ENCODE measurements around the gene RPP25L.
A peak's percentile ranks its signal among the peaks of the same experiment; 100 is the strongest.

RPP25L gene

GRCh38 chr9:34637356-34638137 is 25.6 kb upstream of the RPP25L start, which contains the start of gene SIGMAR1:
SIGMAR1 (minus strand) TSS chr9:34637787; CDS start chr9:34637697, 90 bp downstream.
- DNase-seq (ENCODE audit: low read depth in 2 of 2): peak; percentile 78 to 85

- DNase-seq (ENCODE audit: low read depth in 2 of 2): no peak
Observed at GRCh38 chr9:34636791-34637355, 25.0 kb upstream of the RPP25L start.

GRCh38 chr9:34635556-34635955 is 23.7 kb upstream of the RPP25L start:
- DNase-seq (ENCODE audit: low read depth in 2 of 2): no peak

GRCh38 chr9:34634551-34635248 is 22.8 kb upstream of the RPP25L start:
- no peak for DNase-seq (ENCODE audit: low read depth in 2 of 2)

GRCh38 chr9:34633851-34634550 is 22.1 kb upstream of the RPP25L start:
- no peak for DNase-seq (ENCODE audit: low read depth in 2 of 2)

- no peak for DNase-seq (ENCODE audit: low read depth in 2 of 2)
Observed at GRCh38 chr9:34633166-34633565, 21.3 kb upstream of the RPP25L start.

GRCh38 chr9:34630402-34631154 is 18.7 kb upstream of the RPP25L start:
- DNase-seq (ENCODE audit: low read depth in 2 of 2): no peak

- DNase-seq (ENCODE audit: low read depth in 2 of 2): no peak
Observed at GRCh38 chr9:34629491-34629808, 17.6 kb upstream of the RPP25L start.

GRCh38 chr9:34628656-34629490 is 17.0 kb upstream of the RPP25L start, which contains the start of gene ARID3C:
ARID3C (minus strand) TSS chr9:34629066; CDS start chr9:34628014, 1,052 bp downstream.
- no peak for DNase-seq (ENCODE audit: low read depth in 2 of 2)

GRCh38 chr9:34627716-34628655 is 16.1 kb upstream of the RPP25L start:
- no peak for DNase-seq (ENCODE audit: low read depth in 2 of 2)

- DNase-seq (ENCODE audit: low read depth in 2 of 2): no peak
Observed at GRCh38 chr9:34625186-34625486, 13.2 kb upstream of the RPP25L start.

- no peak for DNase-seq (ENCODE audit: low read depth in 2 of 2)
Observed at GRCh38 chr9:34624475-34625185, 12.7 kb upstream of the RPP25L start.

- DNase-seq (ENCODE audit: low read depth in 2 of 2): no peak
Observed at GRCh38 chr9:34623374-34624235, 11.7 kb upstream of the RPP25L start.

- DNase-seq (ENCODE audit: low read depth in 2 of 2): peak; percentile 82 to 83
Observed at GRCh38 chr9:34620061-34620994, 8.4 kb upstream of the RPP25L start, which contains the start of gene DCTN3. DCTN3 (minus strand) TSS chr9:34620495; CDS start chr9:34620464, 31 bp downstream.

GRCh38 chr9:34615132-34615531 is 3.2 kb upstream of the RPP25L start:
- DNase-seq (ENCODE audit: low read depth in 2 of 2): no peak

GRCh38 chr9:34612788-34613390 is 992 bp upstream of the RPP25L start:
- DNase-seq (ENCODE audit: low read depth in 2 of 2): peak; percentile 23 to 31

All from fibroblast of skin of left biceps (primary cell).